Panc1 (cell line): ENCODE data around the gene LRRC18.

Experiments used
- POLR2AphosphoS5 ChIP-seq: IDR thresholded peaks from 2 replicates; pipeline ENCODE4 v1.6.1; 2012; ENCODE audit warnings: mild to moderate bottlenecking, low read depth, low read length, moderate library complexity
- SIN3A ChIP-seq: IDR thresholded peaks from 2 replicates; pipeline ENCODE4 v1.6.1; 2012; ENCODE audit warnings: low read depth, mild to moderate bottlenecking, low read length, moderate library complexity, borderline replicate concordance; ENCODE audit not compliant: insufficient read depth
- TCF7L2 ChIP-seq: IDR thresholded peaks from 2 replicates; pipeline ENCODE4 v1.6.1; 2011; ENCODE audit warnings: mild to moderate bottlenecking, low read depth, low read length, inconsistent platforms
- TF ChIP-seq, protein P1 (sequence below): fragments of 450-650 bp; IDR thresholded peaks from 2 replicates; pipeline ENCODE4 v1.5.1; 2017; ENCODE audit warnings: mild to moderate bottlenecking
- TF ChIP-seq, protein P2 (sequence below), 2 experiments: IDR thresholded peaks; 2 replicates each; pipeline ENCODE4 v1.6.1; 2011 to 2012; ENCODE audit warnings: low read depth in 2 of 2, control low read depth in 1 of 2, low read length in 1 of 2, mild to moderate bottlenecking in 1 of 2, moderate library complexity in 1 of 2; ENCODE audit not compliant: insufficient read depth in 1 of 2

DNA sequence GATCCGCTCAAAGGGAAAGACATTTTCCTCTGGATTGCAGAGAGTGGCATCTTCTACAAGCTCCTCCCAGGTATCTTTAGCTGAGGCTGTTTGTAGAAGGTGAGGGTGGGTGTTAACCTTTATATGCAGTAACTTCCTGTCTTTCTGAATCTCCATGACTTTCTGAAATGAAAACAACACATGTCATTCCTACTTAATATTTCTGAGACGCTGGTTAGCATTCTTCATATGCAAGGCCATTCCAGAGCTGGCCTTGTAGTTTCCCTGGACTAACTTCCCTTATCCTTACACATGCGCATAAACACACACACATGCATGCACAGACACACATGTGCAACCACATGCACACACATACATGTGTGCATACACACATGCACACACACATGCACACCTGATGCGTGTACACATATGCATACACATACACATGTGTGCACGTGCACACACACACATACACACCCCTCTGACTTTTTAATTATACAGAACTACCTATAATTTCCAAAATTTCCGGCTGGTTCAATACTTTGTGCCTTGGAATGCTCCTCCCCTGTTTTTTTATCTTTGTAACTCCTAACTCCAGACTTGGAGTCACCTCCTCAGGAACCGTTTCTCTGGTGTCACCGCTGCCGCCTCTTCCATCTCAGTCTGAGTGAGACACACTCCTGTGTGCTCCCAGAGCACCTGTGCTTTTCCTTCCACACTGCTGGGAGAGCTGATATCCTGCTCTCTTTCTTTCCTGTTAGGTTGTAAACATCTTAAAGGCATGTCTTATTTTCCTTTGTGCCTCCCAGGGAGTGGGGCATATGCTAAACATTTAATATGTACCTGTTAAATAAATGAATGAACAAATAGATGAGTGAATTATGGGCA is 55.2 kb downstream of the LRRC18 start:
- TF ChIP-seq, protein P1, sequence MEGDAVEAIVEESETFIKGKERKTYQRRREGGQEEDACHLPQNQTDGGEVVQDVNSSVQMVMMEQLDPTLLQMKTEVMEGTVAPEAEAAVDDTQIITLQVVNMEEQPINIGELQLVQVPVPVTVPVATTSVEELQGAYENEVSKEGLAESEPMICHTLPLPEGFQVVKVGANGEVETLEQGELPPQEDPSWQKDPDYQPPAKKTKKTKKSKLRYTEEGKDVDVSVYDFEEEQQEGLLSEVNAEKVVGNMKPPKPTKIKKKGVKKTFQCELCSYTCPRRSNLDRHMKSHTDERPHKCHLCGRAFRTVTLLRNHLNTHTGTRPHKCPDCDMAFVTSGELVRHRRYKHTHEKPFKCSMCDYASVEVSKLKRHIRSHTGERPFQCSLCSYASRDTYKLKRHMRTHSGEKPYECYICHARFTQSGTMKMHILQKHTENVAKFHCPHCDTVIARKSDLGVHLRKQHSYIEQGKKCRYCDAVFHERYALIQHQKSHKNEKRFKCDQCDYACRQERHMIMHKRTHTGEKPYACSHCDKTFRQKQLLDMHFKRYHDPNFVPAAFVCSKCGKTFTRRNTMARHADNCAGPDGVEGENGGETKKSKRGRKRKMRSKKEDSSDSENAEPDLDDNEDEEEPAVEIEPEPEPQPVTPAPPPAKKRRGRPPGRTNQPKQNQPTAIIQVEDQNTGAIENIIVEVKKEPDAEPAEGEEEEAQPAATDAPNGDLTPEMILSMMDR: no peak
- no peak for TF ChIP-seq POLR2AphosphoS5
- no peak for TF ChIP-seq SIN3A
- TF ChIP-seq, protein P2, sequence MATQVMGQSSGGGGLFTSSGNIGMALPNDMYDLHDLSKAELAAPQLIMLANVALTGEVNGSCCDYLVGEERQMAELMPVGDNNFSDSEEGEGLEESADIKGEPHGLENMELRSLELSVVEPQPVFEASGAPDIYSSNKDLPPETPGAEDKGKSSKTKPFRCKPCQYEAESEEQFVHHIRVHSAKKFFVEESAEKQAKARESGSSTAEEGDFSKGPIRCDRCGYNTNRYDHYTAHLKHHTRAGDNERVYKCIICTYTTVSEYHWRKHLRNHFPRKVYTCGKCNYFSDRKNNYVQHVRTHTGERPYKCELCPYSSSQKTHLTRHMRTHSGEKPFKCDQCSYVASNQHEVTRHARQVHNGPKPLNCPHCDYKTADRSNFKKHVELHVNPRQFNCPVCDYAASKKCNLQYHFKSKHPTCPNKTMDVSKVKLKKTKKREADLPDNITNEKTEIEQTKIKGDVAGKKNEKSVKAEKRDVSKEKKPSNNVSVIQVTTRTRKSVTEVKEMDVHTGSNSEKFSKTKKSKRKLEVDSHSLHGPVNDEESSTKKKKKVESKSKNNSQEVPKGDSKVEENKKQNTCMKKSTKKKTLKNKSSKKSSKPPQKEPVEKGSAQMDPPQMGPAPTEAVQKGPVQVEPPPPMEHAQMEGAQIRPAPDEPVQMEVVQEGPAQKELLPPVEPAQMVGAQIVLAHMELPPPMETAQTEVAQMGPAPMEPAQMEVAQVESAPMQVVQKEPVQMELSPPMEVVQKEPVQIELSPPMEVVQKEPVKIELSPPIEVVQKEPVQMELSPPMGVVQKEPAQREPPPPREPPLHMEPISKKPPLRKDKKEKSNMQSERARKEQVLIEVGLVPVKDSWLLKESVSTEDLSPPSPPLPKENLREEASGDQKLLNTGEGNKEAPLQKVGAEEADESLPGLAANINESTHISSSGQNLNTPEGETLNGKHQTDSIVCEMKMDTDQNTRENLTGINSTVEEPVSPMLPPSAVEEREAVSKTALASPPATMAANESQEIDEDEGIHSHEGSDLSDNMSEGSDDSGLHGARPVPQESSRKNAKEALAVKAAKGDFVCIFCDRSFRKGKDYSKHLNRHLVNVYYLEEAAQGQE (IDR thresholded peaks at IDR 0.05; ENCODE audit: insufficient read depth in 1 of 2, low read depth in 2 of 2, low read length in 1 of 2): no peak
- TF ChIP-seq TCF7L2: no peak
